Stimulated activated CD4-positive, alpha-beta T cell treated with anti-CD3 and anti-CD28 coated beads, Interleukin-1b, Interleukin-23, amount 100 ng/mL, for 48 hours (primary cell): ENCODE results near the gene FRAT2.

ENCODE experiments used
- DNase-seq: peaks from one replicate; pipeline ENCODE4 v3.0.0-alpha.2; 2020

The FRAT2 gene

GRCh38 chr10:97323501-97323900 is 11.0 kb downstream of the FRAT2 start:
- DNase-seq, result no peak

GRCh38 chr10:97321804-97322190 is 12.7 kb downstream of the FRAT2 start:
- no peak for DNase-seq

- no peak for DNase-seq
Observed at GRCh38 chr10:97321032-97321803, 13.3 kb downstream of the FRAT2 start.

GRCh38 chr10:97320480-97321031 is 14.0 kb downstream of the FRAT2 start:
- no peak for DNase-seq

GRCh38 chr10:97319671-97320479 is 14.7 kb downstream of the FRAT2 start:
- DNase-seq, result peak; percentile 68

- peak; percentile 85 for DNase-seq
Observed at GRCh38 chr10:97318772-97319651, 15.5 kb downstream of the FRAT2 start, which contains the start of gene FRAT1. TSS of gene FRAT1 (plus strand) at chr10:97319271. CDS start at chr10:97319454, 183 bp downstream.

- no peak for DNase-seq
Observed at GRCh38 chr10:97314671-97315070, 19.9 kb downstream of the FRAT2 start.

- DNase-seq, result no peak
Observed at GRCh38 chr10:97312897-97313296, 21.6 kb downstream of the FRAT2 start.

- DNase-seq, result no peak
Observed at GRCh38 chr10:97311111-97311626, 23.4 kb downstream of the FRAT2 start.

- no peak for DNase-seq
Observed at GRCh38 chr10:97307866-97308780, 26.4 kb downstream of the FRAT2 start.

GRCh38 chr10:97307441-97307840 is 27.1 kb downstream of the FRAT2 start:
- DNase-seq, result no peak

- DNase-seq, result no peak
Observed at GRCh38 chr10:97302088-97302791, 32.3 kb downstream of the FRAT2 start.

GRCh38 chr10:97300980-97301379 is 33.5 kb downstream of the FRAT2 start:
- DNase-seq, result no peak

GRCh38 chr10:97298223-97298571 is 36.3 kb downstream of the FRAT2 start:
- DNase-seq, result no peak

- no peak for DNase-seq
Observed at GRCh38 chr10:97297556-97298222, 36.8 kb downstream of the FRAT2 start.

GRCh38 chr10:97292862-97293198 is 41.7 kb downstream of the FRAT2 start:
- DNase-seq, result no peak

- peak; percentile 97 for DNase-seq
Observed at GRCh38 chr10:97292097-97292861, 42.2 kb downstream of the FRAT2 start, which contains the start of gene ARHGAP19. TSS of gene ARHGAP19 (minus strand) at chr10:97292637. CDS start at chr10:97292627, 10 bp downstream.

- DNase-seq, result no peak
Observed at GRCh38 chr10:97291357-97292096, 43.0 kb downstream of the FRAT2 start.
